ENCODE data around the gene NEK6. TPM values are rescaled to one million over a fixed set of nuclear protein-coding genes. Genes with fewer than 3 reads are reported as not detected.

The NEK6 gene
- polyA plus RNA-seq, 2 of the 4 experiments (the other 2 are of a cell fraction) = 26.1 to 33.7 TPM

- POLR2A ChIA-PET = no interaction called here
Observed at GRCh38 chr9:124218438-124218982, 39.2 kb upstream of the NEK6 start.

GRCh38 chr9:124218987-124219461 is 38.7 kb upstream of the NEK6 start:
- Histone ChIP-seq H3K4me1 (peaks cover 34% of the 10 kb centered on the region), H3K27ac (peak overlapping the region in 1 of 2 experiments; percentile 66; a peak in 3 of 6 replicates), H3K4me2 (peak overlapping the region; percentile 44), H3K9me3 (no peaks in the 10 kb centered on the region), H3K4me3 (no peak overlapping the region)
- ATAC-seq (no peak), FAIRE-seq (no peak), DNase-seq (ENCODE audit: low read depth in 1 of 2, low spot score in 1 of 2) (no peak)
- TF ChIP-seq, protein P1, sequence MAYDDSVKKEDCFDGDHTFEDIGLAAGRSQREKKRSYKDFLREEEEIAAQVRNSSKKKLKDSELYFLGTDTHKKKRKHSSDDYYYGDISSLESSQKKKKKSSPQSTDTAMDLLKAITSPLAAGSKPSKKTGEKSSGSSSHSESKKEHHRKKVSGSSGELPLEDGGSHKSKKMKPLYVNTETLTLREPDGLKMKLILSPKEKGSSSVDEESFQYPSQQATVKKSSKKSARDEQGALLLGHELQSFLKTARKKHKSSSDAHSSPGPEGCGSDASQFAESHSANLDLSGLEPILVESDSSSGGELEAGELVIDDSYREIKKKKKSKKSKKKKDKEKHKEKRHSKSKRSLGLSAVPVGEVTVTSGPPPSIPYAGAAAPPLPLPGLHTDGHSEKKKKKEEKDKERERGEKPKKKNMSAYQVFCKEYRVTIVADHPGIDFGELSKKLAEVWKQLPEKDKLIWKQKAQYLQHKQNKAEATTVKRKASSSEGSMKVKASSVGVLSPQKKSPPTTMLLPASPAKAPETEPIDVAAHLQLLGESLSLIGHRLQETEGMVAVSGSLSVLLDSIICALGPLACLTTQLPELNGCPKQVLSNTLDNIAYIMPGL (CRISPR knock-in tag; IDR thresholded peaks at IDR 0.05; ENCODE audit: borderline replicate concordance) = no peak
- TF ChIP-seq RCOR1 (IDR thresholded peaks at IDR 0.05; ENCODE audit: low read depth, low read length) (no peak), POLR2A (IDR thresholded peaks at IDR 0.05; ENCODE audit: low read length) (no peak), EHF (CRISPR knock-in tag; IDR thresholded peaks at IDR 0.05) (no peak), EP300 (IDR thresholded peaks at IDR 0.05) (no peak), MAZ (IDR thresholded peaks at IDR 0.05; ENCODE audit: borderline replicate concordance, low read depth, low read length) (no peak), CEBPB (IDR thresholded peaks at IDR 0.05) (no peak), RAD21 (conservative IDR thresholded peaks at IDR 0.05 in 1 of 2, IDR thresholded peaks at IDR 0.05 in 1 of 2) (no peak), CHD4 (IDR thresholded peaks at IDR 0.05; ENCODE audit: borderline replicate concordance) (no peak), POLR2AphosphoS2 (conservative IDR thresholded peaks at IDR 0.05; ENCODE audit: low read length) (no peak), PHF8 (IDR thresholded peaks at IDR 0.05; ENCODE audit: borderline replicate concordance, low read depth) (no peak), NR3C1 (IDR thresholded peaks at IDR 0.05) (no peak), E2F6 (IDR thresholded peaks at IDR 0.05; ENCODE audit: borderline replicate concordance, low read depth) (no peak), CBX2 (IDR thresholded peaks at IDR 0.05; ENCODE audit: borderline replicate concordance, low read depth) (no peak), CBX8 (IDR thresholded peaks at IDR 0.05) (no peak), SMC3 (IDR thresholded peaks at IDR 0.05) (no peak)
- TF ChIP-seq, protein P2, sequence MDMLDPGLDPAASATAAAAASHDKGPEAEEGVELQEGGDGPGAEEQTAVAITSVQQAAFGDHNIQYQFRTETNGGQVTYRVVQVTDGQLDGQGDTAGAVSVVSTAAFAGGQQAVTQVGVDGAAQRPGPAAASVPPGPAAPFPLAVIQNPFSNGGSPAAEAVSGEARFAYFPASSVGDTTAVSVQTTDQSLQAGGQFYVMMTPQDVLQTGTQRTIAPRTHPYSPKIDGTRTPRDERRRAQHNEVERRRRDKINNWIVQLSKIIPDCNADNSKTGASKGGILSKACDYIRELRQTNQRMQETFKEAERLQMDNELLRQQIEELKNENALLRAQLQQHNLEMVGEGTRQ (IDR thresholded peaks at IDR 0.05) = no peak
- CTCF ChIA-PET = interaction anchor here (0.9 to 1.7 kb wide), 2 partner anchors 9 to 46 kb away, joined by 3 to 4 read pairs; no protein-coding TSS in a partner anchor
- 70% methylated on average over 2 of the region's 2 CpGs for WGBS (ENCODE audit: missing lambda C conversion rate)
- POLR2A ChIA-PET = no interaction called here

More at GRCh38 chr9:124218438-124218982, 39.2 kb upstream of the NEK6 start:
- TF ChIP-seq FOSL2 (IDR thresholded peaks at IDR 0.05) (no peak), FOSL2 (CRISPR knock-in tag; IDR thresholded peaks at IDR 0.05) (peak; percentile 86), MAZ (IDR thresholded peaks at IDR 0.05; ENCODE audit: borderline replicate concordance, low read depth, low read length) (no peak)
- ATAC-seq (peak; percentile 61 to 70; a peak in 5 of 6 replicates), DNase-seq (ENCODE audit: low read depth in 1 of 2, low spot score in 1 of 2) (peak; percentile 39 to 72), FAIRE-seq (no peak)
- peak overlapping the region; percentile 20 to 66; a peak in 3 of 6 replicates for H3K27ac ChIP-seq
- CTCF ChIA-PET = interaction anchor here (1.3 to 1.7 kb wide), 3 partner anchors 9 to 91 kb away, joined by 3 to 4 read pairs (median 4); no protein-coding TSS in a partner anchor
- peaks cover 32% of the 10 kb centered on the region for H3K4me1 ChIP-seq
- H3K4me3 ChIP-seq = no peak overlapping the region
- WGBS (ENCODE audit: missing lambda C conversion rate) = 62% methylated on average over 9 of the region's 10 CpGs
- no peaks in the 10 kb centered on the region for H3K9me3 ChIP-seq
- peak overlapping the region; percentile 44 for H3K4me2 ChIP-seq

GRCh38 chr9:124220946-124221451 is 36.8 kb upstream of the NEK6 start:
- Histone ChIP-seq H3K4me3 (no peak overlapping the region), H3K27ac (peak overlapping the region in 1 of 2 experiments; percentile 44; a peak in 5 of 6 replicates), H3K4me1 (peaks cover 34% of the 10 kb centered on the region), H3K9me3 (no peaks in the 10 kb centered on the region), H3K4me2 (peak overlapping the region; percentile 41)
- no peak for TF ChIP-seq EHF (CRISPR knock-in tag; IDR thresholded peaks at IDR 0.05)
- no peak for TF ChIP-seq CEBPB (IDR thresholded peaks at IDR 0.05)
- TF ChIP-seq HOXB5 (CRISPR knock-in tag; IDR thresholded peaks at IDR 0.05) = no peak
- no peak for TF ChIP-seq NFE2L2 (conservative IDR thresholded peaks at IDR 0.05; ENCODE audit: low read length)
- no peak for TF ChIP-seq KDM5A (IDR thresholded peaks at IDR 0.05)
- TF ChIP-seq MAFK (IDR thresholded peaks at IDR 0.05; ENCODE audit: partially characterized antibody) = no peak
- no peak for TF ChIP-seq FOSL2 (IDR thresholded peaks at IDR 0.05)
- no peak for TF ChIP-seq FOSL2 (CRISPR knock-in tag; IDR thresholded peaks at IDR 0.05)
- TF ChIP-seq HDAC2 (IDR thresholded peaks at IDR 0.05) = no peak
- TF ChIP-seq KDM1A (IDR thresholded peaks at IDR 0.05; ENCODE audit: low read depth) = no peak
- no peak for TF ChIP-seq FOXS1 (CRISPR knock-in tag; IDR thresholded peaks at IDR 0.05)
- no peak for TF ChIP-seq HOXB13 (CRISPR knock-in tag; IDR thresholded peaks at IDR 0.05; ENCODE audit: low read depth)
- TF ChIP-seq NR3C1 (IDR thresholded peaks at IDR 0.05) = no peak
- no peak for TF ChIP-seq EHMT2 (IDR thresholded peaks at IDR 0.05; ENCODE audit: low read depth)
- TF ChIP-seq SREBF2 (IDR thresholded peaks at IDR 0.05) = no peak
- no peak for TF ChIP-seq TP53 (CRISPR knock-in tag; IDR thresholded peaks at IDR 0.05)
- no peak for TF ChIP-seq CBX8 (IDR thresholded peaks at IDR 0.05)
- FAIRE-seq (no peak), DNase-seq (ENCODE audit: low read depth in 1 of 2, low spot score in 1 of 2) (peak; percentile 39 to 50), ATAC-seq (peak; percentile 55 to 86; a peak in 4 of 6 replicates)
- POLR2A ChIA-PET = no interaction called here
- CTCF ChIA-PET = no interaction called here
- 35% methylated on average over 6 of the region's 6 CpGs for WGBS (ENCODE audit: missing lambda C conversion rate)
